Activated CD8-positive, alpha-beta memory T cell treated with anti-CD3 and anti-CD28 coated beads, Interleukin-2, amount 10 ng/mL, durations not matched to agents 7 days and 5 days (primary cell): ENCODE measurements around the gene PACRG. TPM values are rescaled to one million over a fixed set of nuclear protein-coding genes. Genes with fewer than 3 reads are reported as not detected.

Source experiments
- ATAC-seq: fragments of 150-1000 bp; cut with Tn5 transposase; one replicate; pipeline ENCODE4 v1.10.0; 2021; ENCODE audit warnings: moderate library complexity
- CTCF ChIA-PET: fragments of 350-600 bp; sonication (Branson Sonifier 250); formaldehyde crosslinking; loops from one replicate; lab custom pipeline; 2021; ENCODE audit warnings: antibody characterized with exemption; lab: Charles Lee
- DNase-seq: peaks from one replicate; pipeline ENCODE4 v3.0.0-alpha.2; 2020
- H3K27ac Mint-ChIP-seq: one replicate; pipeline ENCODE4 v1.8.0; 2021; ENCODE audit warnings: mild to moderate bottlenecking, mixed read lengths
- H3K27me3 Mint-ChIP-seq: one replicate; pipeline ENCODE4 v1.8.0; 2021; ENCODE audit warnings: mixed read lengths
- H3K36me3 Mint-ChIP-seq: one replicate; pipeline ENCODE4 v1.8.0; 2021; ENCODE audit warnings: mild to moderate bottlenecking, mixed read lengths
- H3K4me1 Mint-ChIP-seq: one replicate; pipeline ENCODE4 v1.8.0; 2021; ENCODE audit warnings: mixed read lengths
- H3K4me3 Mint-ChIP-seq: one replicate; pipeline ENCODE4 v1.8.0; 2021; ENCODE audit warnings: mild to moderate bottlenecking, moderate library complexity, mixed read lengths
- H3K9me3 Mint-ChIP-seq: one replicate; pipeline ENCODE4 v1.8.0; 2022; ENCODE audit warnings: low read depth, mixed read lengths
- total RNA-seq, 2 experiments: library from RNA; stranded (reverse); gene quantifications; one replicate each; pipeline ENCODE4 v1.2.3, GENCODE V29; 2021

Gene PACRG
- total RNA-seq, 2 experiments from 2014 or later: not detected

GRCh38 chr6:163209005-163209404 lies 481.2 kb downstream of the PACRG start:
- Mint-ChIP-seq H3K27me3 (peaks cover 3% of the 10 kb centered on the region), H3K4me3 (no peak overlapping the region), H3K4me1 (no peaks in the 10 kb centered on the region), H3K36me3 (no peaks in the 10 kb centered on the region), H3K9me3 (peaks cover 6% of the 10 kb centered on the region), H3K27ac (no peak overlapping the region)
- ATAC-seq (no peak), DNase-seq (no peak)
- CTCF ChIA-PET: no interaction called here

- H3K9me3 Mint-ChIP-seq: peaks cover 3% of the 10 kb centered on the region
- H3K36me3 Mint-ChIP-seq: no peaks in the 10 kb centered on the region
- no peak overlapping the region for H3K4me3 Mint-ChIP-seq
- no peak overlapping the region for H3K27ac Mint-ChIP-seq
- H3K4me1 Mint-ChIP-seq: no peaks in the 10 kb centered on the region
- no peak for DNase-seq
- CTCF ChIA-PET: no interaction called here
- H3K27me3 Mint-ChIP-seq: peaks cover 3% of the 10 kb centered on the region
- ATAC-seq: no peak
Observed at GRCh38 chr6:163212123-163212522, 484.3 kb downstream of the PACRG start.

GRCh38 chr6:163214259-163214658 lies 486.5 kb downstream of the PACRG start:
- no peak for ATAC-seq
- Mint-ChIP-seq H3K27me3 (peaks cover 3% of the 10 kb centered on the region), H3K4me1 (no peaks in the 10 kb centered on the region), H3K9me3 (peaks cover 3% of the 10 kb centered on the region), H3K36me3 (no peaks in the 10 kb centered on the region), H3K27ac (no peak overlapping the region), H3K4me3 (no peak overlapping the region)
- CTCF ChIA-PET: no interaction called here
- DNase-seq: no peak

GRCh38 chr6:163218361-163218894 lies 490.7 kb downstream of the PACRG start:
- Mint-ChIP-seq H3K27me3 (no peaks in the 10 kb centered on the region), H3K4me3 (no peak overlapping the region), H3K36me3 (no peaks in the 10 kb centered on the region), H3K9me3 (no peaks in the 10 kb centered on the region), H3K4me1 (no peaks in the 10 kb centered on the region), H3K27ac (no peak overlapping the region)
- no peak for ATAC-seq
- CTCF ChIA-PET: no interaction called here
- no peak for DNase-seq

- no peak overlapping the region for H3K27ac Mint-ChIP-seq
- no peak overlapping the region for H3K4me3 Mint-ChIP-seq
- H3K27me3 Mint-ChIP-seq: no peaks in the 10 kb centered on the region
- DNase-seq (no peak), ATAC-seq (no peak)
- no peaks in the 10 kb centered on the region for H3K9me3 Mint-ChIP-seq
- CTCF ChIA-PET: no interaction called here
- H3K36me3 Mint-ChIP-seq: no peaks in the 10 kb centered on the region
- no peaks in the 10 kb centered on the region for H3K4me1 Mint-ChIP-seq
Observed at GRCh38 chr6:163226181-163226835, 498.5 kb downstream of the PACRG start.

- Mint-ChIP-seq H3K4me1 (no peaks in the 10 kb centered on the region), H3K36me3 (no peaks in the 10 kb centered on the region), H3K9me3 (no peaks in the 10 kb centered on the region), H3K27ac (no peak overlapping the region), H3K4me3 (no peak overlapping the region), H3K27me3 (no peaks in the 10 kb centered on the region)
- DNase-seq (no peak), ATAC-seq (no peak)
- CTCF ChIA-PET: no interaction called here
Observed at GRCh38 chr6:163226836-163227485, 499.2 kb downstream of the PACRG start.

- CTCF ChIA-PET: no interaction called here
- DNase-seq: no peak
- Mint-ChIP-seq H3K36me3 (no peaks in the 10 kb centered on the region), H3K4me3 (no peak overlapping the region), H3K9me3 (no peaks in the 10 kb centered on the region), H3K27ac (no peak overlapping the region), H3K27me3 (no peaks in the 10 kb centered on the region), H3K4me1 (no peaks in the 10 kb centered on the region)
- ATAC-seq: no peak
Observed at GRCh38 chr6:163228041-163228440, 500.3 kb downstream of the PACRG start.

GRCh38 chr6:163229050-163229449 lies 501.3 kb downstream of the PACRG start:
- ATAC-seq (no peak), DNase-seq (no peak)
- H3K9me3 Mint-ChIP-seq: no peaks in the 10 kb centered on the region
- no peaks in the 10 kb centered on the region for H3K4me1 Mint-ChIP-seq
- H3K36me3 Mint-ChIP-seq: no peaks in the 10 kb centered on the region
- H3K27ac Mint-ChIP-seq: no peak overlapping the region
- CTCF ChIA-PET: no interaction called here
- H3K4me3 Mint-ChIP-seq: no peak overlapping the region
- no peaks in the 10 kb centered on the region for H3K27me3 Mint-ChIP-seq

GRCh38 chr6:163230901-163231300 lies 503.1 kb downstream of the PACRG start:
- Mint-ChIP-seq H3K27me3 (peaks cover 7% of the 10 kb centered on the region), H3K9me3 (no peaks in the 10 kb centered on the region), H3K27ac (no peak overlapping the region), H3K4me1 (no peaks in the 10 kb centered on the region), H3K4me3 (no peak overlapping the region), H3K36me3 (no peaks in the 10 kb centered on the region)
- CTCF ChIA-PET: no interaction called here
- DNase-seq: no peak
- ATAC-seq: no peak

GRCh38 chr6:163231356-163232014 lies 503.7 kb downstream of the PACRG start:
- ATAC-seq: no peak
- no peak for DNase-seq
- Mint-ChIP-seq H3K4me1 (no peaks in the 10 kb centered on the region), H3K36me3 (no peaks in the 10 kb centered on the region), H3K27me3 (peaks cover 7% of the 10 kb centered on the region), H3K27ac (no peak overlapping the region), H3K4me3 (no peak overlapping the region), H3K9me3 (no peaks in the 10 kb centered on the region)
- CTCF ChIA-PET: no interaction called here

GRCh38 chr6:163232015-163232523 lies 504.3 kb downstream of the PACRG start:
- no peak for DNase-seq
- CTCF ChIA-PET: no interaction called here

GRCh38 chr6:163232649-163233048 lies 504.9 kb downstream of the PACRG start:
- ATAC-seq: no peak
- H3K4me3 Mint-ChIP-seq: no peak overlapping the region
- CTCF ChIA-PET: no interaction called here

More at GRCh38 chr6:163232015-163232523, 504.3 kb downstream of the PACRG start:
- H3K27me3 Mint-ChIP-seq: peaks cover 7% of the 10 kb centered on the region
- H3K9me3 Mint-ChIP-seq: no peaks in the 10 kb centered on the region
- no peaks in the 10 kb centered on the region for H3K4me1 Mint-ChIP-seq
- H3K4me3 Mint-ChIP-seq: no peak overlapping the region
- no peaks in the 10 kb centered on the region for H3K36me3 Mint-ChIP-seq
- ATAC-seq: no peak
- no peak overlapping the region for H3K27ac Mint-ChIP-seq

GRCh38 chr6:163237110-163237509 lies 509.3 kb downstream of the PACRG start:
- ATAC-seq: no peak
- no peak overlapping the region for H3K27ac Mint-ChIP-seq
- peaks cover 7% of the 10 kb centered on the region for H3K27me3 Mint-ChIP-seq
- CTCF ChIA-PET: no interaction called here
- H3K4me3 Mint-ChIP-seq: no peak overlapping the region
- DNase-seq: no peak
- H3K4me1 Mint-ChIP-seq: no peaks in the 10 kb centered on the region
- no peaks in the 10 kb centered on the region for H3K36me3 Mint-ChIP-seq
- no peaks in the 10 kb centered on the region for H3K9me3 Mint-ChIP-seq

More at GRCh38 chr6:163232649-163233048, 504.9 kb downstream of the PACRG start:
- Mint-ChIP-seq H3K9me3 (no peaks in the 10 kb centered on the region), H3K27me3 (peaks cover 7% of the 10 kb centered on the region), H3K27ac (no peak overlapping the region), H3K36me3 (no peaks in the 10 kb centered on the region), H3K4me1 (no peaks in the 10 kb centered on the region)
- DNase-seq: no peak
